Sigmoid colon (tissue), 7 donors: ENCODE data around the gene YTHDF1. TPM values are rescaled to one million over a fixed set of nuclear protein-coding genes. Genes with fewer than 3 reads are reported as not detected.

Experiments
- DNase-seq: peaks from one replicate; pipeline ENCODE4 v3.0.0-alpha.2; 2019
- H3K27ac ChIP-seq, 4 donors: fragments of 200-600 bp; sonication (generic); one replicate each; pipeline ENCODE4 v1.5.1; 2016 to 2019; ENCODE audit warnings: mild to moderate bottlenecking in 1 of 4
- H3K27me3 ChIP-seq, 3 donors: fragments of 200-600 bp; sonication (generic); one replicate each; pipeline ENCODE4 v1.5.1; 2019; ENCODE audit warnings: mild to moderate bottlenecking in 1 of 3
- H3K36me3 ChIP-seq, 4 donors: fragments of 200-600 bp; sonication (generic); one replicate each; pipeline ENCODE4 v1.5.1; 2016 to 2019
- H3K4me1 ChIP-seq, 4 donors: fragments of 200-600 bp; sonication (generic); one replicate each; pipeline ENCODE4 v1.5.1; 2017 to 2019
- H3K4me3 ChIP-seq, 4 donors: fragments of 200-600 bp; sonication (generic); one replicate each; pipeline ENCODE4 v1.5.1; 2017 to 2019; ENCODE audit warnings: mild to moderate bottlenecking in 2 of 4, moderate library complexity in 1 of 4
- H3K9me3 ChIP-seq, 4 donors: fragments of 200-600 bp in 3 of 4; sonication (generic) in 3 of 4; one replicate each; pipeline versions ENCODE4 v1.5.1 to v1.6.1; 2013 to 2019
- EP300 ChIP-seq, 4 donors: sonication (generic); formaldehyde crosslinking; IDR thresholded peaks; one replicate each; pipeline ENCODE4 v1.6.1; 2017; ENCODE audit warnings: antibody characterized with exemption in 4 of 4
- POLR2A ChIP-seq, 2 donors: fragments of 450-650 bp; IDR thresholded peaks; one replicate each; pipeline ENCODE4 v1.6.1; 2016; ENCODE audit warnings: antibody characterized with exemption in 2 of 2, mild to moderate bottlenecking in 2 of 2, moderate library complexity in 2 of 2
- POLR2AphosphoS5 ChIP-seq, 4 donors: sonication (generic); formaldehyde crosslinking; IDR thresholded peaks; one replicate each; pipeline ENCODE4 v1.6.1; 2017; ENCODE audit warnings: antibody characterized with exemption in 4 of 4
- WGBS, 2 donors: extraction: QIAGEN DNeasy Blood & Tissue Kit; methylation state at CpG; one replicate each; pipeline ENCODE4 v1.1.7; 2013; 5-methylcytosine and 5-hydroxymethylcytosine counted together
- intact Hi-C: fragments of 100-400 bp; cut with DNase I; formaldehyde crosslinking; loops from one replicate; pipeline ENCODE4 v1.15.1; 2023
- polyA plus RNA-seq, 3 donors: library from polyadenylated mRNA; stranded (reverse); fragments of 200-250 nt; gene quantifications; one replicate each; pipeline ENCODE4 v1.2.3, GENCODE V29; 2013
- total RNA-seq, 4 donors: library from RNA; depleted of rRNA; stranded (reverse); fragments of >200 nt; gene quantifications; one replicate each; pipeline ENCODE4 v1.1.0, GENCODE V29; 2016
- TF ChIP-seq, protein P1 (sequence below), 4 experiments: fragments of 450-650 bp in 3 of 4; fragments of 200-600 bp in 1 of 4; IDR thresholded peaks; one replicate each; pipeline ENCODE4 v1.5.1; 2016 to 2019; ENCODE audit warnings: antibody characterized with exemption in 4 of 4, mild to moderate bottlenecking in 3 of 4, moderate library complexity in 2 of 4
- donor health status: healthy with polysubstance abuse.
- donor health status: Bipolar disorder and iron deficiency.
- donor health status: healthy.

YTHDF1 gene
- total and polyA plus RNA-seq, 7 donors, result 15.3 to 25.0 (median 22.4) TPM

GRCh38 chr20:63241272-63241671, 25.3 kb upstream of the YTHDF1 start:
- Histone ChIP-seq H3K27me3 (peaks cover 0 to 12% (median under 1%) of the 10 kb centered on the region in 3 donors), H3K9me3 (no peaks in the 10 kb centered on the region), H3K36me3 (no peaks in the 10 kb centered on the region), H3K4me3 (no peak overlapping the region), H3K4me1 (no peaks in the 10 kb centered on the region), H3K27ac (no peak overlapping the region)
- DNase-seq, result no peak
- TF ChIP-seq POLR2AphosphoS5 (IDR thresholded peaks at IDR 0.05) (no peak), POLR2A (IDR thresholded peaks at IDR 0.05) (no peak), EP300 (IDR thresholded peaks at IDR 0.05) (no peak)
- TF ChIP-seq, protein P1, sequence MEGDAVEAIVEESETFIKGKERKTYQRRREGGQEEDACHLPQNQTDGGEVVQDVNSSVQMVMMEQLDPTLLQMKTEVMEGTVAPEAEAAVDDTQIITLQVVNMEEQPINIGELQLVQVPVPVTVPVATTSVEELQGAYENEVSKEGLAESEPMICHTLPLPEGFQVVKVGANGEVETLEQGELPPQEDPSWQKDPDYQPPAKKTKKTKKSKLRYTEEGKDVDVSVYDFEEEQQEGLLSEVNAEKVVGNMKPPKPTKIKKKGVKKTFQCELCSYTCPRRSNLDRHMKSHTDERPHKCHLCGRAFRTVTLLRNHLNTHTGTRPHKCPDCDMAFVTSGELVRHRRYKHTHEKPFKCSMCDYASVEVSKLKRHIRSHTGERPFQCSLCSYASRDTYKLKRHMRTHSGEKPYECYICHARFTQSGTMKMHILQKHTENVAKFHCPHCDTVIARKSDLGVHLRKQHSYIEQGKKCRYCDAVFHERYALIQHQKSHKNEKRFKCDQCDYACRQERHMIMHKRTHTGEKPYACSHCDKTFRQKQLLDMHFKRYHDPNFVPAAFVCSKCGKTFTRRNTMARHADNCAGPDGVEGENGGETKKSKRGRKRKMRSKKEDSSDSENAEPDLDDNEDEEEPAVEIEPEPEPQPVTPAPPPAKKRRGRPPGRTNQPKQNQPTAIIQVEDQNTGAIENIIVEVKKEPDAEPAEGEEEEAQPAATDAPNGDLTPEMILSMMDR (IDR thresholded peaks at IDR 0.05), result no peak
- WGBS, 2 donors, result 11 to 51% methylated on average over 11 of the region's 11 CpGs
- intact Hi-C loops, result no loop called here

GRCh38 chr20:63240004-63240403, 24.1 kb upstream of the YTHDF1 start:
- Histone ChIP-seq H3K4me3 (no peak overlapping the region), H3K4me1 (no peaks in the 10 kb centered on the region), H3K9me3 (no peaks in the 10 kb centered on the region), H3K36me3 (no peaks in the 10 kb centered on the region), H3K27ac (no peak overlapping the region), H3K27me3 (peaks cover 0 to 21% (median 9%) of the 10 kb centered on the region in 3 donors)
- DNase-seq, result no peak
- TF ChIP-seq EP300 (IDR thresholded peaks at IDR 0.05) (no peak), POLR2A (IDR thresholded peaks at IDR 0.05) (no peak), POLR2AphosphoS5 (IDR thresholded peaks at IDR 0.05) (no peak)
- TF ChIP-seq, protein P1 (IDR thresholded peaks at IDR 0.05), result no peak
- intact Hi-C loops, result no loop called here
- WGBS, 2 donors, result 87 to 88% methylated on average over 11 of the region's 11 CpGs

DNA sequence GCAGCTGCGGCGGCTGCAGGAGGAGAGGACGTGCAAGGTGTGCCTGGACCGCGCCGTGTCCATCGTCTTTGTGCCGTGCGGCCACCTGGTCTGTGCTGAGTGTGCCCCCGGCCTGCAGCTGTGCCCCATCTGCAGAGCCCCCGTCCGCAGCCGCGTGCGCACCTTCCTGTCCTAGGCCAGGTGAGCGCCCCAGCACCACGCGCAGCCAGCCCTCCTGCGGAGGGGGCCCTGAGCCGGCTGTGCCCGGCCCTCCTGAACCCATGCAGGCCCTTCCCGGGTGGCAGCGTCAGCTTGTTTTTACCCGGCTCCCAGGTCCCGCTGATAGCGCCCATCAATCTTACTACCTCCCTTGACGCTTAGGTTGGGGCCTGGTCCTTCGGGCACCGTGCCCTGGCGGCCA, 23.5 kb upstream of the YTHDF1 start:
- H3K27me3 ChIP-seq, result peaks cover 0 to 25% (median 9%) of the 10 kb centered on the region in 3 donors
- no peak overlapping the region for H3K4me3 ChIP-seq
- no peaks in the 10 kb centered on the region for H3K4me1 ChIP-seq
- intact Hi-C loops, result no loop called here
- DNase-seq, result no peak
- 90 to 92% methylated on average over 30 of the region's 30 CpGs for WGBS, 2 donors
- no peaks in the 10 kb centered on the region for H3K36me3 ChIP-seq
- no peaks in the 10 kb centered on the region for H3K9me3 ChIP-seq
- TF ChIP-seq POLR2AphosphoS5 (IDR thresholded peaks at IDR 0.05), result no peak
- no peak for TF ChIP-seq EP300 (IDR thresholded peaks at IDR 0.05)
- TF ChIP-seq, protein P1 (IDR thresholded peaks at IDR 0.05), result no peak
- no peak for TF ChIP-seq POLR2A (IDR thresholded peaks at IDR 0.05)
- no peak overlapping the region for H3K27ac ChIP-seq

DNA sequence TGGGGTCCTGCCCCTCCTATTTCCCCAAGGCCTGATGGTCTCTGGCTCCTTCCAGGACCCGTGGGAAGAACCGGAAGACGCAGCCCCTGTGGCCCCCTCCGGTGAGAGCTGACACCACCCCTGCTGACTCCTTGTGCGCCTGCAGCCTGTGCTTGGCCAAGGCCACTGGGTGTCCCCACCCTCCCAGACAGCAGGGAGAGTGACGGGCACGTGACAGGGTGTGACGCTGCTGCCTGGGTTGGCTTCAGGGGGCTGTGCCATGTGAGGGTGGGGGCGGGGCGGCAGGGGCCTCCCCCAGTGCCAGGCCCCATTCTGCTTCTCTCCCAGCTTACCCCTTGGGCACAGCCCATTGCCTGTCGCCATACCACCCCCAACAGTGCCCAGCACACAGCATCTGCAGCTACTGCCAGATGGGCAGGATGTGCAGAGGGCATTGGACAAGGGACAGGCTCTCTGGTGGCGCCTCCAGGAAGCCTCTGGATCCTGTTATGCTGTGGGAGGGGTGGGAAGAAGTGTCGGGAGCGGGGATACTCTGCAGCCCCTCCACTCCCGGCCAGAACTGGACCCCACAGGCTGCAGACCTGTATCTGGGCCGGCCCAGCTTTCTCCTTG, 22.7 kb upstream of the YTHDF1 start:
- intact Hi-C loops, result no loop called here
- WGBS, 2 donors, result 32 to 46% methylated on average over 16 of the region's 16 CpGs
- Histone ChIP-seq H3K27ac (no peak overlapping the region), H3K4me3 (no peak overlapping the region), H3K4me1 (no peaks in the 10 kb centered on the region), H3K27me3 (peaks cover 0 to 33% (median 9%) of the 10 kb centered on the region in 3 donors), H3K36me3 (no peaks in the 10 kb centered on the region), H3K9me3 (no peaks in the 10 kb centered on the region)
- TF ChIP-seq, protein P1 (IDR thresholded peaks at IDR 0.05), result no peak
- TF ChIP-seq EP300 (IDR thresholded peaks at IDR 0.05) (no peak), POLR2A (IDR thresholded peaks at IDR 0.05) (no peak), POLR2AphosphoS5 (IDR thresholded peaks at IDR 0.05) (no peak)
- DNase-seq, result no peak

DNA sequence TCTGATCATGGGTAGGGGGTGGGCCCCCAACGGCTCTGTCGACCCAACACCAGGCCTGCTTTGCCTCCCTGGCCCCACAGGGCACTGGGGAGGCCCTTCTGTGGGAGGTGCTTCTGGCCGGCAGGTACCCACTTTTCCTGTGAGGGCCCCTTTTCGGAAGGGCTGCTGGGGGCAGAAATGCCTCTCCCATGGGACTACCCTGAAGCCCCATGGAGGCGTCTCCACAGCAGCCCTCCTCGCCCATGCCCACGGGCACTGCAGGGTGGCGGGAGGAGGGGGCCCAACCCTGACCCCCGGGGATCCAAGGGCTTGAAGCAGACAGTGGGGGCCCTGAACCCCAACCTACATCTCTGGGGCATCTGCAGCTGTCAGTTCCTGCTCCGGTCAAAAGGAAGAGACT, 22.1 kb upstream of the YTHDF1 start:
- intact Hi-C loops, result no loop called here
- Histone ChIP-seq H3K4me3 (no peak overlapping the region), H3K36me3 (no peaks in the 10 kb centered on the region), H3K27me3 (peaks cover 0 to 39% (median 9%) of the 10 kb centered on the region in 3 donors), H3K4me1 (no peaks in the 10 kb centered on the region), H3K9me3 (no peaks in the 10 kb centered on the region), H3K27ac (no peak overlapping the region)
- no peak for DNase-seq
- WGBS, 2 donors, result 64 to 74% methylated on average over 10 of the region's 10 CpGs
- TF ChIP-seq POLR2A (IDR thresholded peaks at IDR 0.05), result no peak
- TF ChIP-seq, protein P1 (IDR thresholded peaks at IDR 0.05), result no peak
